Lower leg skin (tissue), 4 donors: ENCODE measurements around the gene TTBK1. TPM values are rescaled to one million over a fixed set of nuclear protein-coding genes. Genes with fewer than 3 reads are reported as not detected.

Source experiments
- DNase-seq, 2 donors: peaks; one replicate each; pipeline ENCODE4 v3.0.0-alpha.2; 2019; ENCODE audit warnings: low spot score in 2 of 2
- H3K4me3 ChIP-seq: fragments of 200-600 bp; sonication (generic); 2 replicates; pipeline ENCODE4 v1.5.1; 2017; ENCODE audit warnings: mild to moderate bottlenecking, low read depth; ENCODE audit not compliant: poor library complexity, severe bottlenecking
- CTCF ChIP-seq, 3 donors: fragments of 450-650 bp; IDR thresholded peaks; one replicate each; pipeline ENCODE4 v1.5.1; 2016; ENCODE audit warnings: antibody characterized with exemption in 3 of 3, mild to moderate bottlenecking in 3 of 3, moderate library complexity in 2 of 3
- POLR2A ChIP-seq, 2 donors: fragments of 450-650 bp; IDR thresholded peaks; one replicate each; pipeline ENCODE4 v1.6.1; 2016 to 2017; ENCODE audit warnings: antibody characterized with exemption in 2 of 2, mild to moderate bottlenecking in 1 of 2, moderate library complexity in 1 of 2
- WGBS, 2 donors: methylation state at CpG; one replicate each; pipeline ENCODE4 v1.1.5; 2018; 5-methylcytosine and 5-hydroxymethylcytosine counted together
- intact Hi-C: fragments of 100-400 bp; cut with DNase I; formaldehyde crosslinking; loops from one replicate; pipeline ENCODE4 v1.15.0; 2023; ENCODE audit warnings: low total_unique reads
- total RNA-seq, 4 donors: library from RNA; depleted of rRNA; stranded (reverse); fragments of >200 nt; gene quantifications; one replicate each; pipeline ENCODE4 v1.1.0, GENCODE V29; 2016

TTBK1 gene
- total RNA-seq, 4 donors from 2014 or later, result 0.08 TPM; not detected in 3

DNA sequence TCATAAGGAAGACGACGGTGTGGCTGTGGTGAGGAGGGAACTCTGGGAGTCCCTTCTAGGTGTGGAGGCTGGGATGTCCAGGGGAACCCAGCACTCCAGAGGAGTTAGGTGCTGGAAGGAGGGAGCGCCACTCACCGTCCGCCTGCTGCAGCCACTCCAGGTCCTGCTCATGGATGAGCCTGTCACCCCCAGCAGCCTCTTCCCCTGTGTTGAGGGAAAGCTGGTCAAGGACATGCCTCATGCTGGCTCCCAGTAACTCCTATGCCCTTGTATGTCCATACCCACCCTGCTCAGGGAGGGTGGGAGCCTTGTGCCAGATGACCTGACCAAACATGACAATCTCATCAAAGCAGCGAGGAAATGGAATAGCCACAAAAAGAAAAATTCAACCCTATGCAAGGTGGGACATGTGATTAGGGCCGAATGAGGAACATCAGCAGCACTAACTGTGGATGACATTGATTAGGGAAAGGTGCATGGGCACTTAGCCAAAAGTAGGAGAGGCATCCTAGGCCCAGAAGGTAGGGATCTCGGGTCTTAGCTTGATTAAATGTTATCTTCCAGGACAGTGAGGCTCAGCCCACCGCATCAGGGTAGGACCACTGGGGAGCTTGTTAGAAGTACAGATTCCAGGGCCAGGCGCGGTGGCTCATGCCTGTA is 17.0 kb upstream of the TTBK1 start:
- intact Hi-C loops, result no loop called here
- TF ChIP-seq POLR2A (IDR thresholded peaks at IDR 0.05), result no peak
- no peak for TF ChIP-seq CTCF (IDR thresholded peaks at IDR 0.05)
- H3K4me3 ChIP-seq, result no peak overlapping the region
- WGBS, 2 donors, result 92 to 93% methylated on average over 11 of the region's 11 CpGs
- no peak for DNase-seq

DNA sequence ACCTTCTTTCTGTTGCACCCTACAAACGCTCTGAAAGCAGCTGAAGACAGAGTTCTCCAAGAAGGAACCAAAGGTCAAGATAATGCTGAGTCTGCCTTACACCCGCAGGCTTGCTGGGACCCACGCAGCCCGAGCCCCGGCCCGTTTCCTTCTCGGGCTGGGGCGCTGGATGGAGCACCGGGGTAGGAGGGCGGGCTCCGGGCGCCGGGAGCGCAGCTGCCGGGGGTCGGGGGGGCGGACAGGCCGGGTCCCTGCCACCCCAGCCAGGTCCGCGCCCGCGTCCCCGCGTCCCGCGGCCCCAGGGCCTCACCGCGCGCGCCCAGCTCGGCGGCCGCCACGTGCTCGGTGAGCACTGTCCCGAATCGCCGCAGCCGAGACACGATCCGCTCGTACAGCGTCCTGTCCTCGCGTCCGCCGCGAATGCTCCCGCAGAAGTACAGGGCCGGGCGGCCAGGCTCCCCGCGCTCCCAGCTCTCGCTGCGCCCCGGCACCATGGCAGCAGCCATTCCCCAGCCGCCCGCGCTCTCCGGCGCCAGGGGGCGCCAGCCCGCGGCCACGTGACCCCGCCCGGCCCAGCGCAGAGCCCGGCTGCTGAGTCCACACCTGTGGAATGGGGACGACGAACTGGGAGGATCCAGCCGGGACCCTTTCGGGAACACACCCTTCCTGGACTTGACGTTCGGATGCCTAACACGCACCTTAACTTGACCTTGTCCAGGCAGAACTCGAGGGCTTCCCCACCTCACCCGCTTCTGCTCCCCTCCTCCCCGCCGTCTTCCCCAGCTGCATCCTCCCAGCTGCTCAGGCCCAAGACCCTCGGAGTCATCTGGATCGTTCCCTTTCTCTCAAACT is 14.1 kb upstream of the TTBK1 start, which contains the start of gene DNPH1:
Gene DNPH1 (minus strand): TSS at position 531 of the 852 bp plus-strand sequence. CDS start 25 bp downstream, at position 506.
- 2 to 7% methylated on average over 24 to 77 of the region's 82 CpGs for WGBS, 2 donors
- DNase-seq, result peak; percentile 43 to 95
- TF ChIP-seq CTCF (IDR thresholded peaks at IDR 0.05) (no peak), POLR2A (IDR thresholded peaks at IDR 0.05) (no peak)
- intact Hi-C loops, result no loop called here
- H3K4me3 ChIP-seq, result peak within 1 kb of the TSS; percentile 43

- intact Hi-C loops, result no loop called here
- H3K4me3 ChIP-seq, result no peak overlapping the region
- DNase-seq, result no peak
- WGBS, 2 donors, result 71 to 77% methylated on average over 17 of the region's 17 CpGs
- TF ChIP-seq CTCF (IDR thresholded peaks at IDR 0.05) (no peak), POLR2A (IDR thresholded peaks at IDR 0.05) (no peak)
Measured at GRCh38 chr6:43229803-43230620, 13.3 kb upstream of the TTBK1 start.

- H3K4me3 ChIP-seq, result no peak overlapping the region
- 94% methylated on average over 4 of the region's 4 CpGs for WGBS, 2 donors
- DNase-seq, result no peak
- intact Hi-C loops, result no loop called here
- no peak for TF ChIP-seq CTCF (IDR thresholded peaks at IDR 0.05)
- no peak for TF ChIP-seq POLR2A (IDR thresholded peaks at IDR 0.05)
Measured at GRCh38 chr6:43231053-43231452, 12.2 kb upstream of the TTBK1 start.

DNA sequence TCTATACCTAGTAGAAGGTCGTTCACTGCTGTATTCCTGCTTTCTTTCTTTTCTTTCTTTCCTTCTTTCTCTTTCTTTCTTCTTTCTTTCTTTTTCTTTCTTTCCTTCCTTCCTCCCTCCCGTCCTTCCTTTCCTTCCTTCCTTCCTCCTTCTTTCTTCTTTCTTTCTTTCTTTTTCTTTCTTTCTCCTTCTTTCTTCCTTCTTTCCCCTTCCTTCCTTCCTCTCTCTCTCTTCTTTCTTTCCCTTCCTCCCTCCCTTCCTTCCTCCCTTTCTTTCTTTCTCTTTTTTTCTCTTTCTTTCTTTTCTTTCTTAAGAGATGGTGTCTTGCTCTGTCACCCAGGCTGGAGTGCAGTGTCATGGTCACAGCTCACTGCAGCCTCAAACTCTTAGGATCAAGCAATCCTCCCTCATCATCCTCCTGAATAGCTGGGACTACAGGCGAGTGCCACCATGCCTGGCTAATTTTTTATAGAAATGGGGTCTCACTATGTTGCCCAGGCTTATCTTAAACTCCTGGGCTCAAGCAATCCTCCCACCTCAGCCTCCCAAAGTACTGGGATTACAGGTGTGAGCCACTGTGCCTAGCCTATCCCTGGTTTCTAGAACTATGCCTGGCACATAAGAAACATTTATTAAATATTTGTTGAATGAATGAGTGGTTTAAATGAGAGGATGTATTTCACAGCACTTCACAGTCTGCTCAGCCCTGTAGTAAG is 11.4 kb upstream of the TTBK1 start:
- no peak overlapping the region for H3K4me3 ChIP-seq
- intact Hi-C loops, result no loop called here
- no peak for TF ChIP-seq CTCF (IDR thresholded peaks at IDR 0.05)
- TF ChIP-seq POLR2A (IDR thresholded peaks at IDR 0.05), result no peak
- WGBS, 2 donors, result 75 to 82% methylated on average over 3 of the region's 3 CpGs
- DNase-seq, result no peak
